H9 (cell line): ENCODE measurements around the gene C1QB. TPM values are rescaled to one million over a fixed set of nuclear protein-coding genes. Genes with fewer than 3 reads are reported as not detected.
A peak's percentile ranks its signal among the peaks of the same experiment; 100 is the strongest.

Source experiments
- DNase-seq: peaks from one replicate; pipeline ENCODE4 v3.0.0-alpha.2; 2017
- H2AFZ ChIP-seq: one replicate; pipeline ENCODE4 v1.6.1; 2013; ENCODE audit warnings: mild to moderate bottlenecking, low read length, control low read depth, moderate library complexity
- H2AK5ac ChIP-seq: 2 replicates; pipeline ENCODE4 v1.6.1; 2013; ENCODE audit warnings: low read length, control low read depth, mixed read lengths; ENCODE audit not compliant: insufficient read length
- H2BK120ac ChIP-seq: one replicate; pipeline ENCODE4 v1.6.1; 2013; ENCODE audit warnings: low read depth, mild to moderate bottlenecking, low read length, control low read depth, inconsistent platforms; ENCODE audit not compliant: poor library complexity, severe bottlenecking
- H2BK12ac ChIP-seq: 2 replicates; pipeline ENCODE4 v1.6.1; 2013; ENCODE audit warnings: low read length, control low read depth, mixed read lengths, low read depth; ENCODE audit not compliant: insufficient read length
- H2BK15ac ChIP-seq: 2 replicates; pipeline ENCODE4 v1.6.1; 2013; ENCODE audit warnings: low read depth, low read length, control low read depth
- H2BK20ac ChIP-seq: one replicate; pipeline ENCODE4 v1.6.1; 2013; ENCODE audit warnings: low read depth, mild to moderate bottlenecking, low read length, control low read depth, inconsistent platforms; ENCODE audit not compliant: poor library complexity, severe bottlenecking
- H2BK5ac ChIP-seq: 2 replicates; pipeline ENCODE4 v1.6.1; 2013; ENCODE audit warnings: low read length, control low read depth, mixed read lengths; ENCODE audit not compliant: insufficient read length
- H3K14ac ChIP-seq: 2 replicates; pipeline ENCODE4 v1.6.1; 2013; ENCODE audit warnings: low read length, control low read depth; ENCODE audit not compliant: insufficient read depth
- H3K18ac ChIP-seq: 2 replicates; pipeline ENCODE4 v1.6.1; 2013; ENCODE audit warnings: low read depth, mild to moderate bottlenecking, mixed read lengths, low read length, control low read depth; ENCODE audit not compliant: insufficient read length
- H3K23ac ChIP-seq: 2 replicates; pipeline ENCODE4 v1.6.1; 2013; ENCODE audit warnings: low read length, control low read depth, mixed read lengths, low read depth; ENCODE audit not compliant: insufficient read length
- H3K23me2 ChIP-seq: 2 replicates; pipeline ENCODE4 v1.6.1; 2013; ENCODE audit warnings: low read depth, mild to moderate bottlenecking, mixed read lengths, low read length, control low read depth; ENCODE audit not compliant: insufficient read length, poor library complexity, severe bottlenecking
- H3K27ac ChIP-seq: 2 replicates; pipeline ENCODE4 v1.5.1; 2013; ENCODE audit warnings: low read length, control low read depth, mixed read lengths, low read depth; ENCODE audit not compliant: insufficient read length
- H3K27me3 ChIP-seq: 2 replicates; pipeline ENCODE4 v1.6.1; 2013; ENCODE audit warnings: low read length, control low read depth, inconsistent platforms; ENCODE audit not compliant: insufficient read depth
- H3K4ac ChIP-seq: 2 replicates; pipeline ENCODE4 v1.6.1; 2013; ENCODE audit warnings: low read depth, mild to moderate bottlenecking, control low read depth, inconsistent platforms, low read length, moderate library complexity
- H3K4me1 ChIP-seq: 2 replicates; pipeline ENCODE4 v1.6.1; 2013; ENCODE audit warnings: low read length, control low read depth, inconsistent platforms; ENCODE audit not compliant: insufficient read depth
- H3K4me2 ChIP-seq: 2 replicates; pipeline ENCODE4 v1.6.1; 2013; ENCODE audit warnings: low read length, control low read depth, mixed read lengths; ENCODE audit not compliant: insufficient read length, insufficient read depth
- H3K56ac ChIP-seq: 2 replicates; pipeline ENCODE4 v1.6.1; 2013; ENCODE audit warnings: low read depth, mild to moderate bottlenecking, mixed read lengths, low read length, control low read depth; ENCODE audit not compliant: insufficient read length
- H3K79me1 ChIP-seq: 2 replicates; pipeline ENCODE4 v1.6.1; 2013; ENCODE audit warnings: low read depth, mild to moderate bottlenecking, moderate library complexity, low read length, control low read depth, inconsistent platforms; ENCODE audit not compliant: insufficient read depth, poor library complexity, severe bottlenecking
- H3K79me2 ChIP-seq: 2 replicates; pipeline ENCODE4 v1.6.1; 2013; ENCODE audit warnings: low read length, control low read depth, inconsistent platforms; ENCODE audit not compliant: insufficient read depth
- H3K9ac ChIP-seq: 2 replicates; pipeline ENCODE4 v1.6.1; 2013; ENCODE audit warnings: low read length, control low read depth, mixed read lengths; ENCODE audit not compliant: insufficient read length; ENCODE audit errors: extremely low read depth
- H3K9me3 ChIP-seq: one replicate; pipeline ENCODE4 v1.6.1; 2013; ENCODE audit warnings: low read depth, low read length, inconsistent platforms; ENCODE audit not compliant: control insufficient read depth
- H3T11ph ChIP-seq: one replicate; pipeline ENCODE4 v1.6.1; 2013; ENCODE audit warnings: mild to moderate bottlenecking, low read length, control low read depth, inconsistent platforms
- H4K20me1 ChIP-seq: one replicate; pipeline ENCODE4 v1.6.1; 2013; ENCODE audit not compliant: control insufficient read depth, insufficient read length, insufficient read depth
- H4K5ac ChIP-seq: 2 replicates; pipeline ENCODE4 v1.6.1; 2013; ENCODE audit warnings: low read depth, mild to moderate bottlenecking, mixed read lengths, low read length, control low read depth; ENCODE audit not compliant: insufficient read length
- H4K8ac ChIP-seq: replicated peaks from 2 replicates; pipeline ENCODE4 v1.6.1; 2013; ENCODE audit warnings: low read length, control low read depth, mixed read lengths, low read depth; ENCODE audit not compliant: insufficient read length
- H4K91ac ChIP-seq: 2 replicates; pipeline ENCODE4 v1.6.1; 2013; ENCODE audit warnings: low read depth, mild to moderate bottlenecking, moderate library complexity, mixed read lengths, low read length, control low read depth; ENCODE audit not compliant: insufficient read length
- H3K27ac Mint-ChIP-seq, 3 experiments: 2 replicates in 2 of 3; 3 replicates in 1 of 3; pipeline ENCODE4 v1.8.0; 2020 to 2021; ENCODE audit warnings: mixed read lengths in 3 of 3, mild to moderate bottlenecking in 1 of 3, moderate library complexity in 1 of 3
- H3K27me3 Mint-ChIP-seq: 2 replicates; pipeline ENCODE4 v1.8.0; 2021; ENCODE audit warnings: low read depth, mild to moderate bottlenecking, moderate library complexity, mixed read lengths
- H3K36me3 Mint-ChIP-seq, 3 experiments: 2 replicates in 2 of 3; 3 replicates in 1 of 3; pipeline ENCODE4 v1.8.0; 2020 to 2021; ENCODE audit warnings: low read depth in 3 of 3, mixed read lengths in 3 of 3; ENCODE audit not compliant: insufficient read depth in 1 of 3
- H3K4me1 Mint-ChIP-seq, 2 experiments: 2 replicates each; pipeline ENCODE4 v1.8.0; 2020; ENCODE audit warnings: mixed read lengths in 2 of 2
- H3K4me3 Mint-ChIP-seq, 2 experiments: 2 replicates in 1 of 2; 3 replicates in 1 of 2; pipeline ENCODE4 v1.8.0; 2020 to 2021; ENCODE audit warnings: mild to moderate bottlenecking in 2 of 2, mixed read lengths in 2 of 2, moderate library complexity in 1 of 2
- H3K9me3 Mint-ChIP-seq, 2 experiments: 2 replicates in 1 of 2; 3 replicates in 1 of 2; pipeline ENCODE4 v1.8.0; 2020; ENCODE audit warnings: mild to moderate bottlenecking in 2 of 2, mixed read lengths in 2 of 2, moderate library complexity in 1 of 2
- CTCF ChIP-seq: fragments of 200-600 bp; sonication (generic); conservative IDR thresholded peaks from 3 replicates; pipeline ENCODE4 v1.8.0; 2021; ENCODE audit warnings: antibody characterized with exemption, mild to moderate bottlenecking
- WGBS: extraction: QIAGEN DNeasy Blood & Tissue Kit; methylation state at CpG from one replicate; pipeline ENCODE4 v1.1.7; 2013; ENCODE audit warnings: missing lambda C conversion rate, low lambda C conversion rate, mixed read lengths; ENCODE audit not compliant: insufficient read length; ENCODE audit errors: extremely low coverage; 5-methylcytosine and 5-hydroxymethylcytosine counted together
- total RNA-seq: library from RNA; stranded (reverse); gene quantifications from 2 replicates; pipeline ENCODE4 v1.2.1, GENCODE V29; 2021

Gene C1QB
- total RNA-seq, 1 experiment from 2014 or later: not detected

GRCh38 chr1:22629886-22630285 lies 23.1 kb upstream of the C1QB start:
- H3T11ph ChIP-seq: no peak overlapping the region
- no peak overlapping the region for H4K91ac ChIP-seq
- no peak overlapping the region for H3K27ac ChIP-seq
- no peaks in the 10 kb centered on the region for H3K36me3 Mint-ChIP-seq
- H2BK15ac ChIP-seq: no peak overlapping the region
- peaks cover 0 to 6% of the 10 kb centered on the region in 2 experiments; a peak in 1 of 5 replicates for H3K9me3 Mint-ChIP-seq
- no peak overlapping the region for H4K5ac ChIP-seq
- no peak overlapping the region for H3K4ac ChIP-seq
- H3K9me3 ChIP-seq: no peaks in the 10 kb centered on the region
- H2BK120ac ChIP-seq: no peak overlapping the region
- H3K79me1 ChIP-seq: no peaks in the 10 kb centered on the region
- no peak overlapping the region for H3K14ac ChIP-seq
- no peaks in the 10 kb centered on the region for H3K27me3 ChIP-seq
- H3K4me1 Mint-ChIP-seq: peaks cover 56 to 65% of the 10 kb centered on the region in 2 experiments
- H3K79me2 ChIP-seq: no peaks in the 10 kb centered on the region
- no peak for DNase-seq
- H3K4me1 ChIP-seq: peaks cover 5% of the 10 kb centered on the region
- no peak overlapping the region for H3K9ac ChIP-seq
- H4K8ac ChIP-seq: no peak overlapping the region
- H2BK12ac ChIP-seq: no peak overlapping the region
- H3K4me3 Mint-ChIP-seq: peak overlapping the region in 1 of 2 experiments; percentile 55; a peak in 3 of 5 replicates
- H4K20me1 ChIP-seq: no peaks in the 10 kb centered on the region
- peak overlapping the region; percentile 17 for H3K4me2 ChIP-seq
- no peak overlapping the region for H2AK5ac ChIP-seq
- H2BK5ac ChIP-seq: no peak overlapping the region
- peak overlapping the region in 2 of 3 experiments; percentile 49 to 87; a peak in 5 of 7 replicates for H3K27ac Mint-ChIP-seq
- H3K23ac ChIP-seq: no peak overlapping the region
- H2BK20ac ChIP-seq: no peak overlapping the region
- H3K27me3 Mint-ChIP-seq: peaks cover 6% of the 10 kb centered on the region
- H2AFZ ChIP-seq: no peak overlapping the region
- no CpG with 5 or more reads among the region's 2 CpGs for WGBS
- TF ChIP-seq CTCF: no peak
- no peaks in the 10 kb centered on the region for H3K23me2 ChIP-seq
- no peak overlapping the region for H3K18ac ChIP-seq
- no peak overlapping the region for H3K56ac ChIP-seq
